GM19043 (cell line): ENCODE measurements around the gene NHSL1.

Source experiments
- ATAC-seq: cut with Tn5 transposase; IDR thresholded peaks from one replicate; pipeline ENCODE4 v1.9.1; 2021; ENCODE audit warnings: low read depth; ENCODE audit not compliant: unreplicated experiment

The NHSL1 gene

DNA sequence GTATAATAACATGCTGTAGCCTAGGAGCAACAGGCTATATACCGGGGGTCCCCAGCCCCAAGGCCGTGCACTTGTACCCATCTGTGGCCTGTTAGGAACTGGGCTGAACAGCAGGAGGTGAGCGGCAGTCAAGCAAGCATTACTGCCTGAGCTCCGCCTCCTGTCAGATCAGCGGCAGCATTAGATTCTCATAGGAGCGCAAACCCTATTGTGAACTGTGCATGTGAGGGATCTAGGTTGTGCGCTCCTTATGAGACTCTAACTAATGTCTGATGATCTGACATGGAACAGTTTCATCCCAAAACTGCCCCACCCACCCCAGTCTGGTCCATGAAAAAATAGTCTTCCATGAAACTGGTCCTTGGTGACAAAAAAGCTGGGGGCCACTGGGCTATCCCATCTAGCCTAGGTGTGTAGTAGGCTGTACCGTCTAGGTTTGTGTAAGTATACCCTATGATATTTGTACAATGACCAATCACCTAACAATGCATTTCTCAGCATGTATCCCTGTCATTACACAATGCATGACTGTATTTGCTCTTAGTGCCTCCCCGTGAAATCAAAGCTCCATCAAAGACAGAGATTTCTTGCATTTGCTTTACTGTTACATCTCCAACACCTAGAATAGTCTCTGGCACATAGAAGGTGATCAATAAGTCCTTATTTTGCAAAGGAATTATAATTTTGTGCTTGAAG lies 30.8 kb downstream of the NHSL1 start:
- ATAC-seq = no peak

DNA sequence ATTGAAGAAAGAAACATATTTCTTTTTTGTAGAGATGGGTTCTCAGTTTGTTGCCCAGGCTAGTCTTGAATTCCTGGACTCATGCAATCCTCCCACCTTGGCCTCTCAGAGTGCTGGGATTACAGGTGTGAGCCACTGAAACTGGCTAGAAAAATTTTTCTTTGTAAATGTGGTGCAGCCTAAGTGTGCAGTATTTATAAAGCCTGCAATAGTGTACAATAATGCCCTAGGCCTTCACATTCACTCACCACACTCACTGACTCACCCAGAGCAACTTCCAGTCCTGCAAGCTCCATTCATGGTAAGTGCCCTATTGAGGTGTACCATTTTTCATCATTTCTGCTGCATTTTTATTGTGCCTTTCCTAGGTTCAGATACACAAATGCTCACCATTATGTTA lies 31.4 kb downstream of the NHSL1 start:
- ATAC-seq = no peak

DNA sequence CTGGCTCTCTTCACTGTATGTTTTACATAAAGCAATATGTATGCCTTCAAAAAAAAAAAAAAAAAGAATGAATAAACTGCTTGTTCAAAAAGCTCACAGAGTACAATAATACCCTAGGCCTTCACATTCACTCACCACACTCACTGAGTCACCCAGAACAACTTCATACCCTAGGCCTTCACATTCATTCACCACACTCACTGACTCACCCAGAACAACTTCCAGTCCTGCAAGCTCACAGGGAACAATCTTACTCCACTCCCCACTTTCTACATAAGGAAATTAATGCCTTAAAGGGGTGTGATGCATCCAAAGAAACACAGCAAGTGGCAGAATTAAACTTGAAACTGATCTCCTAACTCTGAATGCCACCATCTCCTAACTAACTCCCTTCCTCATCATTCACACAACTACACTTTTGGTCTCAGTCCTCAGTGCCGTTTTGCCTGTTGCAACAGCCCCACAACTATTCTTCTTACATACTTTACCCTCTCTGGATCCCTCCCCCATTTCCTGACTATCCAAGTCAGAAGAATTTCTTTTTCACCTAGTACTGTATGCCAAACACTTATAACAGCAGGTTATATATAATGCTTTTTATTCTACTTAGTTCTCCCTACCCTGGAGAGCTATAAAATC lies 34.2 kb downstream of the NHSL1 start:
- ATAC-seq = no peak

DNA sequence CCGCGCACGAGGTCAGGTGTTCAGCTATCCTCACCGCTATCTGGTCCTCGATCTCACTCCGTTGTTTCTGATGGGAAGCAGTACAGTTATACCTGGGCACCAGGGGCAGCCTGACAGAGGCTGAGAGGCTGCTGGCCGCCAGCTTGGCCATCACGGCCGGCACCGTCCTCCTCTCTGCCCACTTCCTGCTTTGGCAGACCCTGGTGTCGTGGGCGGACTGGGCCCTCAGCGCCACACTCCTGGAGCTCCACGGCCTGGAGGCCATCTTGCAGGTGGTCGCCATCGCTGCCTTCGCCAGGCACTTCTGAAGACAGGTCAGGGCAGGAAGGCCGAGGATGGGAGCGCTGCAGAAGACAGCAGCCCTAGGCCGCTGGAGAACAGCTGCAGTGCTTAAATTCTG lies 35.2 kb downstream of the NHSL1 start:
- no peak for ATAC-seq

DNA sequence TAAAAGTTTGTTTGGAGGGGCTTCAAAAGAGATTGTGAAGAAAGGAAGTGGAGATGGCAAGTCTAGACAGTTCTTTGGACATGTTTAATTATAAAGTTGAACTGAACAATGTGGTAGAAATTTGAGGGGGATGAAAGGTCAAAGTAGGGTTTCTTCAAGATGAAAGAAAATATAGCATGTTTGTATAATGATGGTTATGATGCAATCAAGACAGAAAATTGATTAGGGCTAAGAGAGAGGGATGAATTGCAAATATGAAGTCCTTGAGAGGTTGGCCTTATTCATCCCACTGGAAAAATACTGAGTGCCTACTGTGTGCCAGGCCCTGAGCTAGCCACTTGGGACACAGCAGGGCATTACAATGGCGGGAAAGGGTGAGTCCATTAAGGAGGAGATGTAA lies 37.6 kb downstream of the NHSL1 start:
- no peak for ATAC-seq

DNA sequence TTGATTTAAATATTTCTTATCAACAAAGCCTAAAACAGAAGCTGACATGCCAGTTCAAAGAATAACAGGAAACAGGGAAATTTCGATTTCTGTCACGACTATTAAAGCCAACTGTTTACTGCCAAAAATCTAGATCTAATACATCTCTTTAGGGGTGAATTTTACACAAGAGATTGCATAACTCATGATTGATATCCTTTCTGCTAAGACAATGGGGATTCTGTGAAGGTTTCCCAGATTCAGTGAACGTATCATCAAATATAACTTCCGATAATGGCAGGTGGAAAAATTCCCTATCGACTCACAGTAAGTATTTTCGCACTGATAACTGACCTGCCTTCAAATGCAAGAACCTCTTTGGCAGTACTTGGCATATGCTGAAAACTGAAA lies 42.9 kb downstream of the NHSL1 start:
- ATAC-seq = no peak

DNA sequence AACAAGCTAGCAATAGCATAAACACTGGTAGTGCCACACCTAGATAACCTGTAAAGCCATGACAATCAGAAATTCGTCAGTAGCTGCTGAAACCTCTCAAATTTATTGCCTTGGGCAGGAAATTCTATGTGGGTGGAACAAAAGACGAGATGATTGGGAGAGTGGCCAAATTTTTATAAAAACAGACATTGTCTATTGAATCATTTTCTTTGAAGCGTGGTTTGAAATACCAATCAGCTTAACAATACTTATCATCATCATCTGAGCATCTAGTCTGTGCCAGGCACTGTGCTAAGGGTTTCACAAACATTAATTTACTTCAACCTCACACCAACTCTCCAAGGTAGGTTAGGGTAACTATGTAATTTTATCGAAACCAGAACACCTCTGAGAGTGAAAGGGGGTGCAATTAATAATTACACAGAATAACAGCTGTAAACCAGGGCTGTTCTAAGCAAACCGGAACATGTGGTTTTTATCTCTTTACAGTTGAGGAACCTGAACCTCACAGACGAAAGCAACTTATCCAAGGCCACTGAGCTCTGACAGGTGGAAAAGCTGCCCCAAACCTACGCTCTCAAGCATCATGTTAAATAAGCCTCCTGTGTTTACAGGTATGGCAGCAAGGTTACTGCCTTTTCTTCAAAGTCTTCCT lies 43.4 kb downstream of the NHSL1 start:
- peak; percentile 96 for ATAC-seq

DNA sequence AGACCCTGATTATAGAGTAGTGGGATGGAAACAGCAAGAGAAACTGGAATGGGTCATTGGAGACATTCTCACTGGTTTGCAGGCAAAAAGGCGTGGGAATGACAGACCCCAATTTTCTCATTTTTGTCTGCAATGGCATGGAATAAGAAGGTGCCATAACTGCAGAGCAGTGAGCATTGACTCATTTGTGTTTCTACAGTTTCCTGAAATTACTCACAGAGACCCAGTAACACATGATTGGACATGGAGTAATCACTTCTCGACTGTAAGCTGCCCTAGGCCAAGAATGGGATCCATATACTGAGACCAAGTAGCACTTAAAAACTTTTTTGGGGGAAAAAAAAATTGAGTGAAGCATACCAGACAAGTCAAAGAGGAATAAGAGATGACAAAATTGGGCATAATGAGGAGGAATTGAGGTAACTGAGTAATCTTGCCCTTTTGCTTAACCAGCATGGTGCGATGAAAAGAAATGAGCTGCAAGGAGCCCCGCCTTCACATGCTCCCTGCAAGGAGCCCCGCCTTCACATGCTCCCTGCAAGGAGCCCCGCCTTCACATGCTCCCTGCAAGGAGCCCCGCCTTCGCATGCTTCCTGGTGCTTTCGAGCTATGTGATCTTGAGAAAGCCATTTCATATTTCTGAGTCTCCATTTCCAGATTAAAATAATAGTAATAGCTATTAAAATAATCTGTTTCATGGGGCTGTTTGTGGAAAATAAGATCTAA lies 44.1 kb downstream of the NHSL1 start:
- ATAC-seq = peak; percentile 22

DNA sequence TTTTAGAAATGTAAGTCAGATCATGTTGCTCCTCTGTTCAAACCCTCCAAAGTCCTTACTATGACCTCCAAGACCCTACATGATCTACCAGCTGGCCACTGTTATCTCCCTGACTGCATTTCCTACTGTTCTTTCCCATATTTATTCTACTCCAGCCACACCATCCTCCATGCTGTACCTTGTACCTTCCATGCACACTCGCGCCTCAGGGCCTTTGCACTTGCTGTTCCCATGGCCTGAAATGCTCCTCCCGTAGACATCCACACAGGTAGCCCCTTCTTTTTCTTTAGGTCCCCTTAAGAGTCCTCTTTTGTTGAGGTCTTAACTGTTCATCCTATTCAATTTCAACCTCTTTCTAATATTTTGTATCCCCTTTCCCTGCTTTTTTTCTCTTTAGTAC lies 48.3 kb downstream of the NHSL1 start:
- no peak for ATAC-seq

DNA sequence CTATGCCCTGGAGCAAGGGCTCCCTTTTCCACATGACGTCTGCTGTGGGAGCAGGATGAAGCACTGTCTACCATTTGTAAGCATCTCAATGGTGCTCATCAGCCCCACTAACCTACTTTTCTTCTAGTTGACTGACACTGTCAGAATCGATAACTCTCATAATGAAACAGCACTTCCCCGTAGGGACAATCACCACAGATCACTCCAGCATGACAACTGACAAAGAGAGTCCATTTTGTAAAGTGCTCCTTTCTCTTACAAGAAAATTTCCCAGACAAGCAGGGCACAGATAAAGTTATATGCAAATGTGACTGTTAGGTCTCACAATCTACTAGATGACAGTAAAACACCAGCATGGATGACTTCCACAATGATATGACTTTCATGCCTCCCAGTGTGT lies 48.8 kb downstream of the NHSL1 start:
- peak; percentile 69 for ATAC-seq

DNA sequence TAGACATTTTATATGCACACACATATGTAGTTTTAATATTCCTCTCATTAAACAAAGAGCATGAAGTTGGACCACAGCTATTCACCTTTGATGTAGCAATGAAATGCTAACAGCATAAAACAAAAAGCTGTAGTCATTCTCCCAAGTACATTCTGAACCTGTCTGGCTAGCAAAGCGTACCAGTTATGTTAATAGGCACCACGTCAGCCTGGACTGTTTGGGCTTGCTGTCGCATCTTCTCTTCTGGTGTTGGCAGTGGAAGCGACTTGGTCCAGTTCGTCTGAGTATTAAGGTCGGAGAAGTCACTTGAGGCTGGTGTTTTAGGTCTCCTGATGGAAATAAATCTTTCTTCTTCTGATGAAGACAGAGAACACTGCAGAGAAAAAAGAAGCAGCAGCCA lies 52.5 kb downstream of the NHSL1 start:
- ATAC-seq = no peak

DNA sequence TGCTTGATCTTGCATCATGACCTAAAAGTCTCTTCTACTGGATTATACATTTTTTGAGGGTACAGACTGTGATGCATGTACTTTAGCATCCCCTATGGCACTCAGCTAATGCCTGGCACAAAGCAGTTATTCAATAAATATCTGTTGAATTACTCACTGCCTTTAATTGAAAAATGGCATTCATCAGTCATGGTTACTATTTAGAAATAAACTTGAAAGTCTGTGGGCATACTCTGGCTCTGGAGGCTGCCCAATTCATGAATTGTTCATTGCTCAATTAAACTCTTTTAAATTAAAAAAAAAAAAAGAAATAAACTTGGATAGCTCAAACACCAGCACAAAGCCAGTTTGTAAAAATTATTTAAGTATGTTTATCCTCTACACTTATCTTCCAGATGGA lies 55.3 kb downstream of the NHSL1 start:
- no peak for ATAC-seq

DNA sequence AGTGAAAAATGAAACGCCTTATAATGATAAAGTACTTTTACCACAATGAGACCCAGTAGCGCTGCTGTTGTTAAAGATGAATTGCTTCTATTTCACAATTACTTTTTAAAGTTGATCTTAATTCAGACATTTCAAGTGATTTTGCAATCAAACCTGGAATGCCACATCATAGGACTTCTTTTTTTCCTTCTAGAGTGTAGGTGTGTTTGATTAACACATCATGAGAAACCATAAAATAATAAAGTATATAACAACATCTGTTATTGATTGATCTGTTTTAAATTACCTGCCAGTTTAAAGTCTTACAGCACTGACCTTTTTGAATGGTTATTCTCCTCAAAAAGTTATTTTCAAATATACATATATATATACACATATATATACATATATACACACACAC lies 56.6 kb downstream of the NHSL1 start:
- no peak for ATAC-seq

DNA sequence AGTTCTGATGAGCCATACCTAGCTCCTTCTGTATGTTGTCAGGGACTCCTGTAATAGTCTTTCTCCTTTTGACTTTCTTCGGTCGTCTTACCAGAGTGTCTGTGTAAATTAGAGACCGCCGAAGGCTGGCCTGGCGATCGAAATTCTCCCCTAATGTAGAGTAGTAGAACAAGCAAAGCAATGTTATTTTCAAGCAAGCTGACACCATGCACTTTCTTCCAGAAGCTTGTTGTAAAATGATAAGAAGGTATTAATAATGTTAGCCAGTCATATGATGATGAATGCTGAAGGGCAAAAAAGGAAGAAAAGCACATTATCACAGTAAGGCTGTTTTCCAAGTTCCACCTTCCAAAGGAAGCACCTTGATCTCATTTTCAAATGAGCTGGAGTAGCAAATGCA lies 57.3 kb downstream of the NHSL1 start:
- ATAC-seq = no peak

DNA sequence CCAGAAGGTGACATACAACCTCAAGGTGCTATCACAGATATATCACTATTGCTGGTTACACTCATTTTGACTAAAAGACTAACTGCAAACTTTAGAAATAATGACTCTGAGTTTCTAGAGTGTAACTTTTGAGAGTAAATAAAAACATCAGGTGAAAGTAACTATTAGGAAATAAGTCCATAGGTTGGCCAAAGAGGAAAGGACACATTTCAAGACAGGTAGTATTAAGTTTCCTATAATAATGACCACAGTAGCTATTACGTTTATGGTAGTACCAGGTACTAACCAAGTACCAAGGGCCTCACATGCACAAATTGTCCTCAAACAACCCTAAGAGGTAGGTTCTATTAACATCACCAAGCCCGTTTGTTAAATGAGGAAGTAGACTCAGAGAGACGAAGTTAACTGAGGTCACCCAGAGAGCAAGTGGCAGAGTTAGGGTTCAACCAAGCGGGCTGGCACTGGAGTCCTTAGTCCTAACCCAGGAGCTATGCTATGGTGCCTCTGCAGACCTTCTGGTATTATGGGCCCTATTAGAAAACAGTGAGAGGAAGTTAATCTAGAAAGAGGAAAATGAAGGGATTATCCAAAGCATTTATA lies 58.4 kb downstream of the NHSL1 start:
- no peak for ATAC-seq

DNA sequence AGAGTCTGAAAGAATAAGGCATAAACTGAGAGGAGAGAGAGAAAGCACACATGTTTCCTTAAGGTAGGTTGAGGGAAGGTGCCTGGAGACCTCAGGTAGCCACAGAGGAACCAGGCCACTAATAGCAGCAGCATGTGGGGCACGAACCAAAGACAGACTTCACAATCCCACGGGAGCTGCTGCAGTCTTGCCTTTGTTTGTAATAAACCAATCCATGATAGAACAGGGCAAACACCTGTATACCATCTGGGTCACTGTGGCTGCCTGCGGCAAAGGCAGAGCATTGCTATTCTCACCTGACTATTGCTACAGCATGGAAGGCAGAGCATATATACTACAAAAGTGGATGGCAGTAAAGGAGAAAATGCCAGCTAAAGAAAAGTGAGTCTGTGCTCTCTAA lies 59.0 kb downstream of the NHSL1 start:
- no peak for ATAC-seq

DNA sequence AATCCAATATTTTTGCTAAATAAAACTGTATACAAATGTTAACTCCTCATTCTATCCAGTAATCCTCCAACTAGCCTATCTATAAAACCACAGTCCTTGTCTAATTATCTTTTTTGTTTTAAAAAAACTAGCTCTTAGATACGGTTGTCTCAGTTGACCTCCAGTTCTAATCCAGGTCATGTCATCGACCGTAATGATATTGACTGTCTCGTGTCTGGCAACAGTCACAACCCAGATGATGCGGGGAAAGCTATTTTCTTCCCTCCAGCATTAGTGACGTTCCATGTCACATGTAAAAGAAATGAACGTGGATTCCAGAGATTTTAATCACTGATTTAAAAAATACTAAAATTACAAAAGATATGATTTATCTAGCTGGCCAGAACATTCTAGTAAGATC lies 59.7 kb downstream of the NHSL1 start:
- ATAC-seq = no peak

DNA sequence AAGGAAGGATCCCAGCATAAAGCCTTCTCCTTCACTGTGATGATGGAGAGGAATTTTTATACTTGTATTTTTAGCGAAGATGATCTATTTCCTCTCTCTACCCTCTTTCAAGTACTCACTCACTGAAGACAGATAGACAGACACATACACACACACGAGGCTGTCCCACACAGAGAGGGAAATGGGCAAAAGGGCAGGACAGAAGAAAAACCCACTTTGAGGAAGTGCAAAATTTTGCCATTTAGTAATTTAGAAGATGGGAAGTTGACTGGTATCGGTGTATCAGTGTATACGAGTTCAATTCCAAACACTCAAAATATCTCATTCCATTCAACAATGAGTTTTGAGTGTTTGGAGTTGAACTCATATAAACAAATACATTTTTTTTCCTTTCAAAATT lies 64.4 kb downstream of the NHSL1 start:
- no peak for ATAC-seq

DNA sequence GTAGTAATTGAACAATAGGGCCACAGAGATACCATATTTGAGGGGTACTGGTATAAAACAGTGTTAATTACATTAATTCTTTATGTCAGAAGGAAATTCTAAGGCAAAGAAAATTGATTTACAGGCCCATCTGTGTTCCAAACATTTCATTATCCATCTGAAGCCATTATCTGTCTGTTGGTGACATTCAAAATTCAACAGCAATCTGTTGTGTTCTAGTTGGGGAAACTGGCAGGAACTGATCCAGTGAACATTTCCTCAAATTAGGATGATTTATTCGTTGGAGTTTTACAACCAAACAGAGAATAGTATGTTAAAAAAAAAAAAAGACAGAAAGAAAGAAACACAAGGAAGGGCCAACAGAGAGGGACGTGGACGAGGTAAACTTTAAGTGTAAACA lies 65.2 kb downstream of the NHSL1 start:
- no peak for ATAC-seq

DNA sequence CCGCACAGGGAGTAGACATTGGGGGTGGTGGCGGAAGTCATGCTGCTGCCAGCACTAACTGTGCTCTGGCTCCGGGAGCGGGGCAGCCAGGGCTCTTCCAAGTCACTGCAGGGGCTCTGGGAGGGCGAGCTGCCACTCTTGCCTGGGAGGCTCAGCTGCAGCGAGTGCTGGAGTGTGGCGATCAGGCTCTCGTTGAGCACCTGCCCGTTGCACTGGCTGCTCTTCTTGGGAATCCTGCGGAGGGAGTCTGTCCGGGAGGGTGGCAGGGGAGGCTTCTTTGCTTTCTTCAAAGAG lies 67.3 kb downstream of the NHSL1 start:
- no peak for ATAC-seq
